Measurements from ENCODE around the gene SLC38A6. TPM values are rescaled to one million over a fixed set of nuclear protein-coding genes. Genes with fewer than 3 reads are reported as not detected.
"Not testable (repeated sequence)": the region's sequence is repeated elsewhere in the genome, so short reads cannot be mapped to it uniquely, and the experiment has no call there.

SLC38A6 gene
- total RNA-seq, 1 experiment from 2014 or later, result 7.2 TPM

- peak; percentile 9 for DNase-seq
- Histone ChIP-seq H3K27me3 (ENCODE audit: control insufficient read depth, insufficient read depth, low read length) (no peaks in the 10 kb centered on the region), H3K4me3 (ENCODE audit: insufficient read depth, low read depth, low read length) (no peak overlapping the region)
Measured at GRCh38 chr14:61051051-61051450, 70.0 kb downstream of the SLC38A6 start.

DNA sequence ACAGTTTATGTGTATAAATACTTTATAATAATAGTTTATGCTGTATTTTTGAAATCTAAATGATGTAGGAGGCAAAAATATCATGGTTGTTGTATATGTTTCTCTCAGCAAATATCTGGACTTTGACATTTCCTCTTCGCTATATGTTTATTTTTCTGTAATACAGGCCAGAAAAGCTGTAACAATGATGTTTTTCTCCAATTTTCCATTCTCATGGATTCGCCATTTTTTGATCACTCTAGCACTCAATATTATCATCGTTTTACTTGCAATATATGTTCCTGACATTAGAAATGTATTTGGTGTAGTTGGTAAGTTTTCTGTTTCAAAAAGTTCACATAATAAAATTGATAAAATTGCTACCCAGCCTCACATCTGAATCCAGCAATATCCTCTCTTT is 70.6 kb downstream of the SLC38A6 start:
- Histone ChIP-seq H3K36me3 (replicated peaks; ENCODE audit: control insufficient read depth, insufficient read depth, low read length) (no peaks in the 10 kb centered on the region), H3K27me3 (ENCODE audit: control insufficient read depth, insufficient read depth, low read length) (no peaks in the 10 kb centered on the region), H3K4me3 (ENCODE audit: insufficient read depth, low read depth, low read length) (no peak overlapping the region)
- DNase-seq, result no peak

More at GRCh38 chr14:61051051-61051450, 70.0 kb downstream of the SLC38A6 start:
- no peaks in the 10 kb centered on the region for H3K36me3 ChIP-seq (replicated peaks; ENCODE audit: control insufficient read depth, insufficient read depth, low read length)

GRCh38 chr14:61063461-61063860 is 82.4 kb downstream of the SLC38A6 start:
- DNase-seq, result no peak

GRCh38 chr14:61064210-61064609 is 83.2 kb downstream of the SLC38A6 start:
- Histone ChIP-seq H3K4me3 (ENCODE audit: insufficient read depth, low read depth, low read length) (no peak overlapping the region), H3K27me3 (ENCODE audit: control insufficient read depth, insufficient read depth, low read length) (peaks cover 2% of the 10 kb centered on the region; the same call in 1 of the 2 replicates), H3K36me3 (replicated peaks; ENCODE audit: control insufficient read depth, insufficient read depth, low read length) (no peaks in the 10 kb centered on the region)
- DNase-seq, result no peak

More at GRCh38 chr14:61063461-61063860, 82.4 kb downstream of the SLC38A6 start:
- Histone ChIP-seq H3K36me3 (replicated peaks; ENCODE audit: control insufficient read depth, insufficient read depth, low read length) (no peaks in the 10 kb centered on the region), H3K4me3 (ENCODE audit: insufficient read depth, low read depth, low read length) (no peak overlapping the region), H3K27me3 (ENCODE audit: control insufficient read depth, insufficient read depth, low read length) (peaks cover 2% of the 10 kb centered on the region; the same call in 1 of the 2 replicates)

GRCh38 chr14:61064856-61065255 is 83.8 kb downstream of the SLC38A6 start:
- no peaks in the 10 kb centered on the region for H3K36me3 ChIP-seq (replicated peaks; ENCODE audit: control insufficient read depth, insufficient read depth, low read length)
- no peak overlapping the region for H3K4me3 ChIP-seq (ENCODE audit: insufficient read depth, low read depth, low read length)
- peaks cover 2% of the 10 kb centered on the region; the same call in 1 of the 2 replicates for H3K27me3 ChIP-seq (ENCODE audit: control insufficient read depth, insufficient read depth, low read length)

GRCh38 chr14:61065656-61066055 is 84.6 kb downstream of the SLC38A6 start:
- Histone ChIP-seq H3K4me3 (ENCODE audit: insufficient read depth, low read depth, low read length) (no peak overlapping the region), H3K27me3 (ENCODE audit: control insufficient read depth, insufficient read depth, low read length) (peaks cover 2% of the 10 kb centered on the region; the same call in 1 of the 2 replicates), H3K36me3 (replicated peaks; ENCODE audit: control insufficient read depth, insufficient read depth, low read length) (no peaks in the 10 kb centered on the region)
- no peak for DNase-seq

More at GRCh38 chr14:61064856-61065255, 83.8 kb downstream of the SLC38A6 start:
- DNase-seq, result no peak

GRCh38 chr14:61072442-61072841 is 91.4 kb downstream of the SLC38A6 start:
- not testable (repeated sequence) for H3K4me3 ChIP-seq (ENCODE audit: insufficient read depth, low read depth, low read length); H3K36me3 ChIP-seq (replicated peaks; ENCODE audit: control insufficient read depth, insufficient read depth, low read length); DNase-seq; H3K27me3 ChIP-seq (ENCODE audit: control insufficient read depth, insufficient read depth, low read length)

GRCh38 chr14:61074852-61075251 is 93.8 kb downstream of the SLC38A6 start:
- H3K27me3 ChIP-seq (ENCODE audit: control insufficient read depth, insufficient read depth, low read length), result no peaks in the 10 kb centered on the region
- no peak overlapping the region for H3K4me3 ChIP-seq (ENCODE audit: insufficient read depth, low read depth, low read length)
- no peak for DNase-seq
- no peaks in the 10 kb centered on the region for H3K36me3 ChIP-seq (replicated peaks; ENCODE audit: control insufficient read depth, insufficient read depth, low read length)

GRCh38 chr14:61076556-61076955 is 95.5 kb downstream of the SLC38A6 start:
- no peak overlapping the region for H3K4me3 ChIP-seq (ENCODE audit: insufficient read depth, low read depth, low read length)
- DNase-seq, result no peak
- H3K36me3 ChIP-seq (replicated peaks; ENCODE audit: control insufficient read depth, insufficient read depth, low read length), result no peaks in the 10 kb centered on the region
- H3K27me3 ChIP-seq (ENCODE audit: control insufficient read depth, insufficient read depth, low read length), result no peaks in the 10 kb centered on the region

- H3K4me3 ChIP-seq (ENCODE audit: insufficient read depth, low read depth, low read length), result no peak overlapping the region
- no peaks in the 10 kb centered on the region for H3K27me3 ChIP-seq (ENCODE audit: control insufficient read depth, insufficient read depth, low read length)
- no peaks in the 10 kb centered on the region for H3K36me3 ChIP-seq (replicated peaks; ENCODE audit: control insufficient read depth, insufficient read depth, low read length)
- no peak for DNase-seq
Measured at GRCh38 chr14:61077437-61077836, 96.4 kb downstream of the SLC38A6 start.

DNA sequence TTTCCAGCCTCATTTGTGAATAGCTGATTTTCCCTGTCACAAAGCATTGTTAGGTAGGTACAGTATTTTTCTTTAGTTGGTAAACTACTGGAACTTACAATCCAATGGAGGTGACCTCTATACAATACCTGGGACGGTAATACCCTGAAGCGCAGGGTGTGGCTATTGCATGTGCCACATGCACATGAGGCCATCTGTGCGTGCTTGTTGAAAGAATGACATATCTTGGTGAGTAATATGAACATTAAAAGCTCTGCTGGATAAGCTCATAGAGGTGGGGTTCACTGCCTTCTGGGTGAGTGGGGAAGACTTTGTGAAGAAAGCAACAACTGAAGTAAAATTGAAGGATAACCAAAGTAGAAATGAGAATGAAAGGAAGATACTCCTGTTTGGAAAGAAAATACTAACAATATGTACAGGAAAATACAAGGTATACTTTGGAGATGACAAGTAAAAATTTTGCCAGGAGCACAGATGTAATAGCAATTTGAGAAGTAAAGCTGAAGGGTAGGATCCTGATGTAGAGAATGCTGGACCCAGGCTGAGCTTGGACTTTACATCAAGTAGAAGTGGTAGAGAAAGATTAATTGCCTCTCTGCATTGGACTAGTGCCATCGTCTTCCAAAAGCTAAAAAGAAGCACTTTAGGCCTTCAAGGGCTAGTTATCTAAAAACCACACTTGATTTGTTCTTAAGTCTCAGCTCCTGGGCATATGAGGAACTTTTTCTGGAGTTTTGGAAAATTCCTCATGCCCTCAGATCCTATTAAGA is 97.1 kb downstream of the SLC38A6 start:
- Histone ChIP-seq H3K36me3 (replicated peaks; ENCODE audit: control insufficient read depth, insufficient read depth, low read length) (no peaks in the 10 kb centered on the region), H3K27me3 (ENCODE audit: control insufficient read depth, insufficient read depth, low read length) (no peaks in the 10 kb centered on the region), H3K4me3 (ENCODE audit: insufficient read depth, low read depth, low read length) (no peak overlapping the region)
- DNase-seq, result no peak

DNA sequence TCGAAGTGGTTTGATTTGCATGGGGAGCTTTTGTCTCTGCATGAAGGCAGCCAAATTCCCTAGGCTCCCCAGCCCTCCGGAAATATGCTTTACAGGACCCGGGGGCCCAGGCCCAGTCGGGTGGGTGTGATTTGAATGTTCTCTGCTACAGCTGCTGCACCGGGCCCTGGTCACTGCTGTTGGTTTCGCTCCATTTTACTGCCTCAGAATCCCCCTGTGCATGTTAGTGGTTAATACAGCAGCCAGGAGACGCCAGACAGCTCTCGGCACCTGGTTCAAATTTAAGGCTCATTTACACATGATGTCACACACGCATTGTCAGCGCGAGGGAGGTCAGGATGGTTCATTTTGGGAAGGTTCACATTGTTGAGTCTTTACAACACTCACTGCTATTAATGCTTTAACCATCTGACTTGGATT is 99.6 kb downstream of the SLC38A6 start:
- no peak for DNase-seq
- Histone ChIP-seq H3K4me3 (ENCODE audit: insufficient read depth, low read depth, low read length) (no peak overlapping the region), H3K36me3 (replicated peaks; ENCODE audit: control insufficient read depth, insufficient read depth, low read length) (no peaks in the 10 kb centered on the region), H3K27me3 (ENCODE audit: control insufficient read depth, insufficient read depth, low read length) (no peaks in the 10 kb centered on the region)

DNA sequence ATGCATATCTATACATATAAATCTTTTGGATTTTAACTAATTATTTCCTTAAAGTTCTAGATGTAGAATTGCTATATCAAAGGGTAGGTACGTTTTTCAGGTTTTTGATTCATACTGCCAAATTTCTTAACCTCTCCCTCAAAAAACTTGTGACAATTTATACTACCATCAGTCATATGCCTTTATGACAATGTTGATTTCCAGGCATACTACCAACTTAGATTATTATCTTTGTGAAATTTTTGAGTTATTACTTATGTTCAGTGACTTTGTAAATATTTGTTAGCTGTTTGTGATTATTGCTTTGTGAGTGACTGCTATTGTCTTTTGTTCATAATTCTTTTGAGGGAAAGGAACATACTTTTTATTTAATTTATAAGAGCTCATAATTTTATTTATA is 107.0 kb downstream of the SLC38A6 start:
- H3K27me3 ChIP-seq (ENCODE audit: control insufficient read depth, insufficient read depth, low read length), result no peaks in the 10 kb centered on the region
- no peak overlapping the region for H3K4me3 ChIP-seq (ENCODE audit: insufficient read depth, low read depth, low read length)
- no peaks in the 10 kb centered on the region for H3K36me3 ChIP-seq (replicated peaks; ENCODE audit: control insufficient read depth, insufficient read depth, low read length)
- no peak for DNase-seq

DNA sequence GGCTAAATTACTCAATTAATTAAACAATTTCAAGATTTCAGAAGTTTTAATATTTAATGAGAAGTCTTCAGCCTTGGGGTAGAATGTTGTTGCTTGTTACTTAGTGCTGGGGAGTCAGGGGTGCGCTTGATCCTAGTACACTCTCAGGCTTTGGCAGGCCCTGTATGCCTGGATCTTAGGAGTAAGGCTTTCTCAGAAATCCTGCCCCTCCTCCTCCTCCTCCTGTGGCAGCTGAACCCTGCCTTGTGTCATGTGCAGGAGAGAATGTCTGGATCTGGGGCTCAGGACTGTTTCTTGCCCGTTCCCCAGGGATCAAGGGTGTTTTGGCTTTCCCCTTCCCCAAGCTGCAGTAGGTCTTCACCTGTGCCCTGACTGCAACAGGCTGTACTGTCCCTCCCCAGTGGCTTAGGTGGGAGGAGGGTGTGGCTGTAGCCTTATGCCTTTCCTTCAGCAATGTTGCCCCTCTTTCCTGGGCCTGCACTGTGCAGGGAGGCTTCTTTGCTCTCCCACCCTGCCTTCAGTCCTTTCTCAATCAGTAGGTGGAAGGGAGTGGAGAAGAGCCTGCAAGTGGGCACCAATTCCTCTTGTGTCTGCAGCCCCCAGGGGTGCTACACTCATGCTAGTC is 108.2 kb downstream of the SLC38A6 start:
- Histone ChIP-seq H3K27me3 (ENCODE audit: control insufficient read depth, insufficient read depth, low read length) (no peaks in the 10 kb centered on the region), H3K36me3 (replicated peaks; ENCODE audit: control insufficient read depth, insufficient read depth, low read length) (no peaks in the 10 kb centered on the region), H3K4me3 (ENCODE audit: insufficient read depth, low read depth, low read length) (no peak overlapping the region)
- DNase-seq, result no peak

Measured in H7 (cell line).